ENCODE measurements around the gene TCF7L2.

TCF7L2 gene

DNA sequence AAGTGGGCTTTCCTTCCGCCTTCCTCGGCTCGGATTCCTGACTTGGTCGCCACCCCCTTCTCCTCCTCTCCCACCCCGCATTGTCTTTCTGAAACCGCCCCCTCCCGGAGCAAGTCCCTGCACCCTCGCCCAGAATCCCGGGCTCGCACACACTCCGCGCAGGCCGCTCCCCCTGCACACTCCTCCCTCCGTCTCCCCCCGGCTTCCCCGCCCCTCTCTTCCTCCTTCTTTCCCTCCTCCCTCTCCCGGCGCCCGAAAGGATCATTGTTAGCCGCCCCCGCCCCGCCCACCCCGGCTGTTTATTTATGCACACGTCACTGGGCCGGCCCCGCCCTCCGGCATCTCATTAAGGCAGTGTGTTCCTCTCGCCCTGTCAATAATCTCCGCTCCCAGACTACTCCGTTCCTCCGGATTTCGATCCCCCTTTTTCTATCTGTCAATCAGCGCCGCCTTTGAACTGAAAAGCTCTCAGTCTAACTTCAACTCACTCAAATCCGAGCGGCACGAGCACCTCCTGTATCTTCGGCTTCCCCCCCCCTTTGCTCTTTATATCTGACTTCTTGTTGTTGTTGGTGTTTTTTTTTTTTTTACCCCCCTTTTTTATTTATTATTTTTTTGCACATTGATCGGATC lies at the start of gene TCF7L2:
Gene TCF7L2, plus strand, starts transcription at position 373 of the 633 bp plus-strand sequence. CDS start 510 bp downstream, outside the sequence.
- peak; percentile 88 for DNase-seq

DNA sequence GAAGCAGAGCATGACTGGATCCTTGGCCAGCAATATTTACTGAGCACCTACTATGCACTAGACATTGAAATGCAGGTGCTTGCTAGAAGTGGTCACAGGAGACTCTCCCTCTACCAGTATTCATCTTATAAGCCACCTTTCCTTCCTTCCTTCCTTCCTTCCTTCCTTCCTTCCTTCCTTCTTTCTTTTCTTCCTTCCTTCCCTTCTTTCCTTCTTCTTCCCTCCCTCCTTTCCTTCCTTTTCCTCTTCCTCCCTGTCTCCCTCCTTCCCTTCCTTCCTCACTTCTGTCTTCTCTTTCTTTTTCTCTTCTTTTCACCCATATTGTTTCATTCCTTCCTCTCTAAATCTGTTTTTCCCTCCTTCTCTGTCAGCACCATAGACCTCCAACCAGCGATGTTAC lies 47.3 kb upstream of the TCF7L2 start:
- no peak for DNase-seq

GRCh38 chr10:112904000-112904399 lies 46.0 kb upstream of the TCF7L2 start:
- no peak for DNase-seq

DNA sequence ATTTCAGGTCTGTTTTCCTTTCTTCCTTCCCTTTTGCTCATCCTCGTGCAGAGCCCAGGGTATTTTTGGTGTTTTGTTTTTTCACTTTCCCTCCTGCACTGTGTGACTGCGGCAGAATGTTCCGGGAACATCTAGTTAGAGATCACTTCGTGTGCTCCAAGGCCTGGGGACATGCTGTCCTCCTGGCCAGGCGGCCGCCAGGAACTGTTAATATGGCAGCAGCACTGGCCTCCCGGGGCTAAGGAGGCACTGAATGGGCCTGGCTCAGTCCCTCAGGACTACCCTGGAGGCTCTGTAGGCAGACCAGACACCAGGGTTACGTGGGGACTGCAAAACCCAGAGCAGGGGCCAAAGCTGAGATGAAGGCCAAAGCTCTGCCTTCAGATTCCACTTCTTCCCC lies 43.1 kb upstream of the TCF7L2 start:
- DNase-seq = no peak

GRCh38 chr10:112907893-112908292 lies 42.2 kb upstream of the TCF7L2 start:
- DNase-seq = no peak

DNA sequence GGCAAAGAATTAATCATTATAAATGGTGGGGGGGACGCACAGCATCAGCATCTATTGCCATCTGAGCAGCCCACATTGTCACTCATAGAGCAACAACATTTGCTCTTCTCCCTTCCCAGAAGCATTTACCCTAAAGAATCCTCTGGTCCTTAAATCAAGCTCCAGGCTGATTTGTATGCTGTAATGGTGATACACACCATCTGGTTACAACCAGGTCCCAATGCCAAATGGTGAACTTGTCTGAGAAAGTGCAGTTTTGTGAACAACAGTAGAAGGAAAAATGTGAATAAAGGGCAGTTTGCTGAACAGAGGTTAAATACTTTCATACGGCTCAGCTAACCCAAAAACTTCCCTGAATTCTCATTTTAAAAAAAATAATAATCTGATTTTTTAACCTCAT lies 38.8 kb upstream of the TCF7L2 start:
- DNase-seq = no peak

- no peak for DNase-seq
Measured at GRCh38 chr10:112912410-112912928, 37.6 kb upstream of the TCF7L2 start.

DNA sequence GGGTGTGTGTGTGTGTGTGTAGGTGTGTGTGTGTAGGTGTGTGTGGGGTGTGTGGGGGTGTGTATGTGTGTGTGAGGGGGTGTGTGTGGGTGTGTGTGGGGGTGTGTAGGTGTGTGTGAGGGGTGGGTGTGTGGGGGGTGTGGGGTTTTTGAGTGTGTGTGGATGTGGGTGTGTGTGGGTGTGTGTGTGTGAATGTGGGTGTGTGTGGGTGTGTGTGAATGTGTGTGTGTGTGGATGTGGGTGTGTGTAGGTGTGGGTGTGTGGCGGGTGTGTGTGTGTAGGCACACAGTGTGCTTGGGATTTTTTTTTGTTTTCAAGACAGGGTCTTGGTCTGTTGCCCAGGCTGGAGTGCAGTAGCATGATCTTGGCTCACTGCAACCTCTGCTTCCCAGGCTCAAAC lies 36.8 kb upstream of the TCF7L2 start:
- DNase-seq = no peak

- no peak for DNase-seq
Measured at GRCh38 chr10:112913661-112914287, 36.3 kb upstream of the TCF7L2 start.

DNA sequence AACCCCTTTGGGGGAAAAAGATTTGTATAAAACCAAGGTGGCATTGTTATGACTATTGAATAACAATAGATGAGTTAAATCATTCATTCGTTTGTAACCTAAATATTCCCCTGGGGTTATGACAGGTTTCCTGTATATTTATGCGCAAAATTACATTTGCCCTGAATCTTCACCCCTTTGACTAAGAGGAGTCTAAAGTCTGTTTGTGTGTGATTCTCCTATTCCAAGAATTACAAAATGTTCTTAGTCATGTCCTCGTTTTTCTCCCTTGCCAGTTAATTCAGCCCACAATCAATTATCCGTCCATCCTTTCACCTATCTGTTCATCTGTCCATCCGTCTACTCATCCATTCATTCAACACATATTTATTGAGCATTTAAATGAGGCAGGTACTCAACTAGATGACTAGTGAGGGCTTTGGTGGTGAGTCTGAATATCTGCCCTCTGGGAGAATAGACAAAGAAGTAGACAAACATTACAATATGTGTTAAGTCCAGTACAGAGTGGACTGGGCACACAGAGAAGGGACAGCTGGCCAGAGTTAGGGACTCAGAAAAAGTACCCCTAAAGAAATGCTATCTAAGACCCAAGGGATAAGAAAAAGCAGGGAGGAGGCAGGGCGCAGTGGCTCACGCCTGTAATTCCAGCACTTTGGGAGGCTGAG lies 35.6 kb upstream of the TCF7L2 start:
- no peak for DNase-seq

DNA sequence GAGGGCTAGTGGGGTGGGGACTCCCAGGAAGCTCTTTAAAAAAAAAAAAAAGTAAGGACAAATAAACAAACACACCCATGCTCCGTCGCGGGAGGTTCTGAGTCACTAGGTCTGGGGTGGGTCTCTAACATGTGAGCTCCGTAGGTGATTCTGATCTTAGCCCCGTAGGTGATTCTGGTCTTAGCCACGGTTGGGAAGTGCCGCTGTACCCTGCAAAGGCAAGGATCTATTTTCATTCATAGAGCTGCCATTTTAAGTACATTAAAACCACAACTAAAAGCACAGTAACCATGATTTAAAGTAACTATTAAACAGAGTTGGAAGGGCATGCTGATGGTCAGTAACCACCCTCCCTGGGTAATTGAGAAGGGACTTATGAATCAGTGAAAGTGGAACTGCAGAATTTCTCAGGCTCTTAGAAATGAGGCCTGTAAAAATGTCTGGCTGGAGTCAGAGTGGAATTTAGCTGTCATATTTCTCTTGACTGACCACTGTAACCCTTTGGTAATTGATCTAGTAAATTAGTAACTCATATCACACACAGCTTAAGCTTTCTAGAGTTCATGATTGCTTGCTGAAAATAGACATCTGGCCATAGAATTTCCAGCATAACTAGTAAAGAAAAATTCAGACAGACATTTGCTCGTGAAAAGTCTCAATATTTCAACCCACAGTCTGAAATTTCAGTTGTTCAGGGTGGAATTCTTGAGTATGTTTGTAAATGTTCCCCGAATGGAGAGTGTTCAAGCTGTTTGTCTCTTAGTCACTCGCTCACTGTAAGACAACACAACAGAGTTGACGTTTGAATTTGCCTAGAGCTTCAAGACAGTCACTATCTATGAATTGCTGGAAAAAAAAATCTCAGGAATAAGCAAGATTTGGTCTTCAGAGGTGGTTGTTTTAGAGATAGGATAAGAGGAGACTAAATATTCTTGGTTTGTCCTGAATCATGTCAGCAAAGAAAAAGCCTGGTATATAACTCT lies 34.2 kb upstream of the TCF7L2 start:
- DNase-seq = no peak

DNA sequence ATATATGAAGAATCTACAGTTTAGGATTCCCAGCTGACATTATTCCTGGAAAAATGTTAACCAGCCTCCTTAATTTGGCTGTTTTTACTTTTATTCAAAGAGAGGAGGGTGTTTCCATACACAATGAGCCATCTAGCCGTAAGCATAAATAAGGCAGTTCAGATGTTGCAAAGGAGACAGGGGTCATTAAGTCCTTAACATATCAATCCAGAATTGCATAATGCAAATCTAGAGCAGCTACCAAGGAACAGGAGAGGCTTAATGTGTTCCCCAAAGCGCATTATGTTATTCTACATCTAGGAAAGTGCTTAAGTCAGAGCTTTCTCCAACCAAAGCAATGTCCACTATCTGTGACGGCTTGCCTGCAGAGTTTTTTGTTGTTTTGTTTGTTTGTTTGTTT lies 32.4 kb upstream of the TCF7L2 start:
- no peak for DNase-seq

DNA sequence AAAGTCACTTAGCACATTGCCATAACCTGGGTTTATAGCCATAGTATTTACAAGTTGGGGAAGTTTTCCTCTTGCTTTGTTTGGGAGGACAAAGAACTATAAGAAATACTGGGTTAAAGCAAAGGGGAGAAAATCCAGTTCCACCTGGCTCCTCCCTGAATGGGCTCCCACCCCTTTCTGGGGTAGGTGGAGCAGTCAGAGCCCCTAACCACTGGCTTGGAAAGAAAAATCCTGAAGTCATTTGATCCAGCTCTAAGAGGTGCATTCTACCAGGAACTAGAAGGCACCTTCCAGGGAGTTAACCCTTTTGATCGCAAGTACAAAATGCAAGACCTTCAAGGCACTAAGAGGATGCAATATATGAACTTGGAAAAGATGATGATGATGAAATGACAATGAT lies 31.3 kb upstream of the TCF7L2 start:
- DNase-seq = no peak

DNA sequence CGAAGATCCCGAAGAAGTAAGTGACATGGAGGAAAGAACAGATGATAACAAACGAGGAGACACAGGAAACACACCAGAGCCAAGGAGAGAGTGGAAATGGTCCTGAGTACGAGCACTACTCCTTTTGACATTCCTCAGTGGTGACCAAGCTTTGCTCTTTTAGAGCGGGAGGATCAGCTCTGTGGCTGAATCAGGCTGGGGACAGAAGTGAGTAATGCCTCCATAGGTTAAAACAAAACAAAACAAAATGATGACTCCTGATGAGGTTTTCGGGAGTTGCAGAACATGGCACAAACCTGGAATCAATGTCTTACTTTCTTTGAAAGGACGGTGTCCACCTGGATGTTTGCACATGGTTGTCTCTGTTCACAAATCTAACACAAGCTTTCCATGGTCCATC lies 30.3 kb upstream of the TCF7L2 start:
- no peak for DNase-seq

GRCh38 chr10:112926906-112927688 lies 22.9 kb upstream of the TCF7L2 start:
- DNase-seq = no peak

- no peak for DNase-seq
Measured at GRCh38 chr10:112927980-112928379, 22.1 kb upstream of the TCF7L2 start.

DNA sequence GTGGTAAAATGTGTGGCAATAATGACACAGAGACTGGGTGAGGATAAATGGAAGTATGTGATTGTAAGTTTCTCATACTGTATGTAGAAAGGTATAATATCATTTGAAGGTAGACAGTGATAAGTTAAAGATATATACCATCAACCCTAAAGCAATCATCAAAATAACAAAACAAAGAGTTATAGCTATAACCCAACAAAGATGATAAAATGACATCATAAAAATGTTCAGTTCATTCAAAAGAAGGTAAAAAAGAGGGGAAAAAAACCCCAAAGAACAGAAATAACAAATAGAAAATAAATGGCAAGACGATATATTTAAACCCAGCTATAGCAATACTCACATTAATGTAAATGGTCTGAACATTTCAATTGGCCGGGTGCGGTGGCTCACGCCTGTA lies 17.4 kb upstream of the TCF7L2 start:
- no peak for DNase-seq

DNA sequence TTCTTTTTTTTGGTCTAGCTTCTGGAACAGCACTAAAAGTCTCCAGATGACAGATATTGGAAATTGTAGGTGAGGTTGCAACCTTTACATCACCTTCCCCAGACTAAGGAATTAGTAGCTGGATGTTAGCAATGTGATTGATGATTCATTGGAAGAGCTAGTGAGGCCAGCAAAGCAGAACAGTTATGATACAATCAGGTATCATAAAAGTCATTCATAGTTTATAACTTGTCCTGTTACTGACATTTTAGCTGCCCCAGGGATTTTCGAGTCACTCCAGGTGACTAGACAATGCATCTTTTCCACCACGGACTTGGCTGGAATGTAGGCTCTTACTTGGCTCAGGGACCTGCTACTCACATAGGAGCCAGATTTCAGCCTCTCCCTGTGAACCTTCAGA lies 15.9 kb upstream of the TCF7L2 start:
- no peak for DNase-seq

DNA sequence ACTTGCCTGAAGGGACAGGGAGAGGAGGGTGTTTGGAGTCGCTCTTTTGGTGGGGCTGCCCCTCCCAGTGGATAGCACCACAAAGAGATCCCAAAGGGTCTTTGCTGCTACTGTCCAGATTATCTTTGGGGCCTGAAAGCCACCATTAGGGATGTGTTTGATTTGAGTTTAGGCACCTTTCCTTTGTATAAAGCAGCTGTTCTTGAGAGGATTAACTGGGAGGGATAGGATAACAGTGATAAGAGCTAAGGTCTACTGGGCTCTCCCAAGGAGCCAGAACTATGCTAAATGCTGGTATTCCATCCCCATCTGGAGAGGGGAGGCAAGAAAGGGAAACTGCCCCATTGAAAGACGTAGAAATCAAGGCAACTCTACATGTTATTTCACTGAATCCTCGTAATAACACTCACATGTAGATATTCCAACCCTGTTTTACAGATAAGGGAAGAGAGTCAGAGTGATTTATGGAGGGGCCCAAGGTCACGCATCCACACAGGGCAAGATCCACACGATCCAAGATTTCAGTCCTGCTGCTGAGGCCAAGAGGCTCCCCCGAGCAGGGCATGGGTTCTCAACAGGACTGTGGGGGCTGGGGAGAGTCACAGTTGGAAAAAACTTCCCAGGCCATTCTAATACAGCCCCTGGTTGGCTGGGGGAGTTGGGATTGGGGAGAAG lies 11.1 kb upstream of the TCF7L2 start:
- DNase-seq = no peak

DNA sequence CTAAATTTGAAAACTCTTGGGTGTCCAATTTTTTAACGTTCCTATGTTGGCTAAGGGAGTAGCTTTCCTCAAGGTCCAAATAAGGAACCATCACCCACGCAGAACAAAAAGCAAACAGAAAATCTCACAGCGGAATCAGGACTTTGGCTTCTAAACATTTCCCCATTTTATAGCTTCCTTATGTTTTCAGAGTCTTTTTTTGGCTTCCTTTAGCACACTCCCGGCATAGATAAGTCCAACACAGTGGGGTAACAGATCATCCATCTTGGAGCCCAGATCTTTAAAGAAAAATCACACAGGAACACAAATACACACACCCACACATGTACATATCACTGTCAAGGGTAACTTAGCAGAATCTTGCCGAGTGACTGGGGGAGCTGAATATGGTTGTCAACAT lies 4.2 kb upstream of the TCF7L2 start:
- no peak for DNase-seq

GRCh38 chr10:112946649-112947048 lies 3.4 kb upstream of the TCF7L2 start:
- no peak for DNase-seq

DNA sequence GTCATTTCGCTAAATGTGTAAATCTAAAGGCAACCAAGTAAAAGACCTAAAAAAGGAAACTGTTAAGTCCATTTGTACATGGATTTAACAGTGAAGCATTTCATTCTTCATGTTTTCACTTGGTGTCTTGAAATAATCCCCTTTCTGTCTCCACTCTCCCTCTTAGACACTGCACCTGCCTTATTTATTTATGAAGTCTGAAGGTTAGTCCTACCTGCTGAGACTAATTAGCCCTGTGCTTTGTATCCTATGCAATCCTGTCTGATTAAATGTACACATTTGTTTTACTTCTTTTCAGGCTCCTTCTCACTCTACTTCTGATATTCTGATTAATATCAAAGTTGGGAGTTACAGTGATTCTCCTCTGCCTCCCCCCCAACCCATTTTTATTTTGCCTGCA lies 1.9 kb upstream of the TCF7L2 start:
- DNase-seq = no peak

Data from retina (tissue), 1 donor.